Kidney (tissue), 14 donors: Measurements from ENCODE around the gene TMEM44. TPM values are rescaled to one million over a fixed set of nuclear protein-coding genes. Genes with fewer than 3 reads are reported as not detected.

Experiments
- DNase-seq, 5 donors: peaks; one replicate each; pipeline ENCODE4 v3.0.0-alpha.2; 2013 to 2020
- FAIRE-seq: peaks from 2 replicates; lab custom pipeline; 2012; peaks lifted over from hg19 to GRCh38; lab: Jason Lieb, UNC
- H3K27ac ChIP-seq, 2 donors: one replicate each; pipeline ENCODE4 v1.7.0; 2013; ENCODE audit warnings: low read depth in 2 of 2, low read length in 2 of 2, inconsistent platforms in 1 of 2
- H3K27me3 ChIP-seq: one replicate; pipeline ENCODE4 v1.7.1; 2013; ENCODE audit warnings: low read length, inconsistent platforms; ENCODE audit not compliant: control insufficient read depth, insufficient read depth
- H3K36me3 ChIP-seq, 3 donors: one replicate each; pipeline versions ENCODE4 v1.7.0 to v1.7.1; 2013; ENCODE audit warnings: low read length in 3 of 3, control low read depth in 1 of 3, inconsistent platforms in 1 of 3; ENCODE audit not compliant: insufficient read depth in 3 of 3, control insufficient read depth in 2 of 3
- H3K4me1 ChIP-seq, 3 donors: one replicate each; pipeline versions ENCODE4 v1.7.0 to v1.7.1; 2013; ENCODE audit warnings: low read length in 3 of 3, inconsistent platforms in 1 of 3, low read depth in 1 of 3; ENCODE audit not compliant: control insufficient read depth in 2 of 3, insufficient read depth in 2 of 3
- H3K4me3 ChIP-seq, 3 donors: one replicate each; pipeline versions ENCODE4 v1.7.0 to v1.8.1; 2013; ENCODE audit warnings: low read length in 3 of 3, control low read depth in 1 of 3, inconsistent platforms in 1 of 3
- H3K9ac ChIP-seq, 3 donors: one replicate each; pipeline versions ENCODE4 v1.7.0 to v1.7.1; 2013; ENCODE audit warnings: low read length in 3 of 3, control low read depth in 1 of 3, inconsistent platforms in 1 of 3
- H3K9me3 ChIP-seq, 3 donors: one replicate each; pipeline versions ENCODE4 v1.7.0 to v1.7.1; 2013; ENCODE audit warnings: low read length in 3 of 3, control low read depth in 1 of 3, inconsistent platforms in 1 of 3; ENCODE audit not compliant: control insufficient read depth in 2 of 3, insufficient read depth in 1 of 3
- CTCF ChIP-seq: IDR thresholded peaks from 3 replicates; pipeline ENCODE4 v1.5.1; 2012; ENCODE audit warnings: mild to moderate bottlenecking, moderate library complexity, borderline replicate concordance; ENCODE audit not compliant: insufficient read depth; ENCODE audit errors: extremely low read depth
- intact Hi-C: fragments of 100-400 bp; cut with DNase I; formaldehyde crosslinking; loops from one replicate; pipeline ENCODE4 v1.11.1; 2022
- polyA plus RNA-seq: library from polyadenylated mRNA; stranded (reverse); fragments of 350-450 nt; fragmentation: Illumina TruSeq; extraction: RNeasy Lipid Tissue Mini Kit (QIAGEN cat#74804); gene quantifications from one replicate; pipeline ENCODE4 v1.2.3, GENCODE V29; 2014; ENCODE audit warnings: low read depth, low replicate concordance; ENCODE audit not compliant: insufficient read depth
- total RNA-seq: library from RNA; stranded (reverse); fragmentation: NEBNext Ultra II Directional; extraction: Animal tissue kit (Norgen Biotek cat#: 25700); gene quantifications from one replicate; pipeline ENCODE4 v1.2.1, GENCODE V29; 2021
- donor health status: control.
- donor health status: control.
- donor health status: control.
- donor health status: control.
- donor health status: control.
- donor health status: DM: yes; HTN: yes; CAD: no.
- donor health status: Normal renal cell carcinoma (clear cell type).

TMEM44 gene
- total and polyA plus RNA-seq, 2 donors from 2014 or later = 7.0 to 15.7 TPM

GRCh38 chr3:194621947-194622346 is 11.3 kb downstream of the TMEM44 start:
- TF ChIP-seq CTCF = no peak
- FAIRE-seq (no peak), DNase-seq (peak in 1 of 5 donors; percentile 22)
- Histone ChIP-seq H3K4me3 (no peak overlapping the region), H3K9ac (no peak overlapping the region), H3K4me1 (no peaks in the 10 kb centered on the region), H3K27me3 (no peaks in the 10 kb centered on the region), H3K27ac (no peak overlapping the region), H3K9me3 (no peaks in the 10 kb centered on the region), H3K36me3 (no peaks in the 10 kb centered on the region)
- intact Hi-C loops = no loop called here

GRCh38 chr3:194620196-194620595 is 13.0 kb downstream of the TMEM44 start:
- FAIRE-seq (no peak), DNase-seq (no peak)
- no peak for TF ChIP-seq CTCF
- H3K4me3 ChIP-seq = no peak overlapping the region
- H3K4me1 ChIP-seq = no peaks in the 10 kb centered on the region
- H3K36me3 ChIP-seq = no peaks in the 10 kb centered on the region
- H3K9ac ChIP-seq = no peak overlapping the region
- H3K27me3 ChIP-seq = no peaks in the 10 kb centered on the region
- no peak overlapping the region for H3K27ac ChIP-seq
- H3K9me3 ChIP-seq = no peaks in the 10 kb centered on the region
- intact Hi-C loops = no loop called here

GRCh38 chr3:194619741-194620140 is 13.5 kb downstream of the TMEM44 start:
- Histone ChIP-seq H3K9ac (no peak overlapping the region), H3K27ac (no peak overlapping the region), H3K4me1 (no peaks in the 10 kb centered on the region), H3K9me3 (no peaks in the 10 kb centered on the region), H3K36me3 (no peaks in the 10 kb centered on the region), H3K27me3 (no peaks in the 10 kb centered on the region), H3K4me3 (no peak overlapping the region)
- no peak for TF ChIP-seq CTCF
- DNase-seq (peak in 1 of 5 donors; percentile 23), FAIRE-seq (no peak)
- intact Hi-C loops = no loop called here
